Muscle layer of duodenum (tissue), 2 donors: ENCODE data around the gene GRID1.

Experiments
- H3K27ac ChIP-seq: one replicate; pipeline ENCODE4 v1.7.0; 2013; ENCODE audit warnings: mild to moderate bottlenecking, low read length
- H3K27me3 ChIP-seq: one replicate; pipeline ENCODE4 v1.7.0; 2013; ENCODE audit warnings: low read depth, mild to moderate bottlenecking, control low read depth, low read length
- H3K36me3 ChIP-seq, 2 donors: one replicate each; pipeline ENCODE4 v1.7.0; 2013; ENCODE audit warnings: low read length in 2 of 2, control low read depth in 1 of 2, mild to moderate bottlenecking in 1 of 2; ENCODE audit not compliant: insufficient read depth in 2 of 2, control insufficient read depth in 1 of 2
- H3K4me1 ChIP-seq, 2 donors: one replicate each; pipeline ENCODE4 v1.7.0; 2013; ENCODE audit warnings: low read length in 2 of 2, mild to moderate bottlenecking in 2 of 2, control low read depth in 1 of 2, moderate library complexity in 1 of 2; ENCODE audit not compliant: insufficient read depth in 2 of 2, control insufficient read depth in 1 of 2
- H3K4me3 ChIP-seq, 2 donors: one replicate each; pipeline ENCODE4 v1.7.0; 2013; ENCODE audit warnings: low read length in 2 of 2, low read depth in 1 of 2, mild to moderate bottlenecking in 1 of 2
- H3K9me3 ChIP-seq, 2 donors: one replicate each; pipeline ENCODE4 v1.7.0; 2013; ENCODE audit warnings: low read length in 2 of 2, control low read depth in 1 of 2, mild to moderate bottlenecking in 1 of 2; ENCODE audit not compliant: control insufficient read depth in 1 of 2
- donor health status: healthy.

The GRID1 gene

DNA sequence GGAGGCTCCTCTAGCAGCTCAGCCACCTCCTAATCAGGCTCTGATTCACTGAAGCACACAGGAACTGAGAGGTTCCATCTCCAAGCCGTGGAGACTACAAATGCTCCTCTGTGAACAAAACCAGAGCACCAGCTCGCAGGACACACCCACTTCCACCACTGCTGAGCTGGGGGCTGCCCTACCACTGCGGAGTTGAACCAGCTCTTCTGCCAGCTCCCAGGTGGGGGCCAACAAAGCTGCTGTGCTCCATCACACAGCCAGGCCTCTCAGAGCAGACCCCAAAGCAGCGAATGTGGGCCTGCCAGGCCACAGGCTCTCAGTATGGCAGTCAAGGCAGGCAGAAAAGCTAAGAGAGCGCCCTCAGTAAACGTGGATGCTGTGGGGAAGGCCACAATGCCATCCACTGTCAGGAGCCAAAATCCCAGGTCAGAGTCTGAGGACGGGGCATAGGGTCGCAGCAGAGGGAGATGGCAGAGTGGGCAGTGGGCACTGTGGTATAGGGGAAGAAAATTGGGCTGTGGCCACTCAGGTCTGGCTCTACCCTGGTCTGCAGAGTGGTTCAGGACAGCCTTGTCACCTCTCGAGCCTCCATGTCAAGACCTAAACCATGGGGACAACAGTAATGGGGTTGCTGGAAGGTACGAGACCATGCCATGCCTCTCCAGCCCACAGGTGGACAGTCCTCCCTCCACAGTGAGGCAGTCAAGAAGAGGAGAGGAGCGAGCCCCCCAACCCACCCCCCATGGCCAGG lies 82.1 kb downstream of the GRID1 start:
- Histone ChIP-seq H3K27me3 (no peaks in the 10 kb centered on the region), H3K4me1 (no peaks in the 10 kb centered on the region), H3K36me3 (no peaks in the 10 kb centered on the region), H3K9me3 (peaks cover 0 to 9% of the 10 kb centered on the region in 2 donors), H3K27ac (no peak overlapping the region), H3K4me3 (no peak overlapping the region)

DNA sequence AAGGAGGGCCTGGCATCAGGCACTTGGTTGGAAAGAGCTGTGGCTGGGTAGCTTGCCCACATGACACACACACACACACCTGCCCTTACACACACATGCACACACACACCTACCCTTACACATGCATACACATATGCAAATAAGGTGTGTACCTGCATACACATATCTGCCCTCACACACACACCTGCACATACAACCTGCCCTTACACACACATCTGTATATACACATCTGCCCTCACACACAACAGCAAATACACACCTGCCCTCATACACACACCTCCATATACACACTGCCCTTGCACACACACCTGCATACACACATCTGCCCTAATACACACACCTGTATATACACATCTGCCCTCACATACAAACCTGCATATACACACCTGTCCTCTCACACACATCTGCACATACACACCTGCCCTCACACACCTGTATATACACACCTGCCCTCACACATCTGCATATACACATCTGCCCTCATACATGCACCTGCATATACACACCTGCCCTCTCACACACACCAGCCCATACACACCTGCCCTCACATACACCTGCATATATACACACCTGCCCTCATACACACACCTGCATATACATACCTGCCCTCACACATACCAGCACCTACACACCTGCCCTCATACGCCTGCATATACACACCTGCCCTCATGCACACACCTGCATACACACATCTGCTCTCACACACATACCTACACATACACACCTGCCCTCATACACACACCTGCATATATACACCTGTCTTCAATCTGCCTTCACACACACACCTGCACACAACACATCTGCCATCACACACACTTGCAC lies 82.9 kb downstream of the GRID1 start:
- Histone ChIP-seq H3K27ac (no peak overlapping the region), H3K27me3 (no peaks in the 10 kb centered on the region), H3K4me1 (no peaks in the 10 kb centered on the region), H3K36me3 (no peaks in the 10 kb centered on the region), H3K4me3 (no peak overlapping the region), H3K9me3 (peaks cover 0 to 11% of the 10 kb centered on the region in 2 donors)

DNA sequence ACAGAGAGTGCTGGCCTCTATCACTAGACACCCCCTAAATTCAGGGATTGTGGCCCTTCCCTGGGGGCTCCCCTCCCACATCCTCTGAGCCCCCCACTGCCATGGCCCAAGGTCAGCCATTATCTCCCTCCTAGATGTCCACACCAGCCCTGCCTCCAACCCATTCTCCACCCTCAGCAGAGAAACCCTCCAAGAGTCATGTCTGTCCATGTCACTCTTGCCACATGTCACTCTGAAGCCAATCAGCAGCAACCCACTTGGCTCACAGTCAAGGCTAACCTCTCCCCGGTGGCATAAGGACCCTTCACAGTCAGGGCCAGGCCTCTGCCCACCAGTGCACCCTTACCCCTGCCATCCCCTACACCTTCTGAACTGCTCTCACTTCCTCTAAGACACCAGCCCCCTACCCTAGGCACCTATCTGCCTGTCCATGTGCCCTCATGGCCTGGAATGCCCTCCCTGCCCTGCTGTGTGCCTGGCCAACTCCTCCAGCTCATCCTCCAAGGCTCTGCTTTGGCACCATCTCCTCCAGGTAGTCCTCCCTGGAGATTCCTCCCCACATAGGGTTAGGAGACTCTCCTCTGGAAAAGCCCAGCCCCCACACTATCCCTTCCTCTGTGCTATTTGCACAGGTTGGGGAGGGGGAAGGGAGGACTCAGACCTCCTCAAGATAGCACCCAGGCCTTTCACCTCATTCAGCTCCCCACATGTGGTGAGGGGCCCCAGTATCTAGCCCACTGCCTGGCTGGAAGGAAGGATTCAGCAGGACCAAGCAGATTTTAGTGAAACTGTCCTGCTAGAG lies 83.7 kb downstream of the GRID1 start:
- H3K27ac ChIP-seq, result no peak overlapping the region
- no peak overlapping the region for H3K4me3 ChIP-seq
- H3K27me3 ChIP-seq, result no peaks in the 10 kb centered on the region
- no peaks in the 10 kb centered on the region for H3K4me1 ChIP-seq
- H3K9me3 ChIP-seq, result peaks cover 0 to 11% of the 10 kb centered on the region in 2 donors
- H3K36me3 ChIP-seq, result no peaks in the 10 kb centered on the region

DNA sequence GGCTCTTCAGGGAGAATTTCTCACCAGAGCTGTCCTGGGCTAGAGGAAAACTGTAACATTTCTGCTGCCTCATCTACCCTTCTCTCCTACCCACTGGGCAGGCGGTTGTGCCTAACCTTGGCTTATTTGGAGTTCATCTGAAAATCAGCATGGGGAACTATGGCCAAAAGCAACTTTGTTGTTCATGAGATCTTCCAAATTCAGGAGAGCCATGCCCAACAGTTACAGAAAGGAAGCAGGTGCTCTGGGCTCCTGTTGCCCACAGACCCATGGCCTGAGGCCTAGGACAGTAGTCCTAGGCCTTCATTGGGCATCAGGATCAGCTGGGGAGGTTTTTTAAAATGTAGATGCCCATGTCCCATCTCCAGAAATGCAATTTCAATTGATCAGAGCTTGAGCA lies 85.2 kb downstream of the GRID1 start:
- H3K36me3 ChIP-seq, result no peaks in the 10 kb centered on the region
- H3K27me3 ChIP-seq, result no peaks in the 10 kb centered on the region
- H3K9me3 ChIP-seq, result peaks cover 0 to 11% of the 10 kb centered on the region in 2 donors
- no peak overlapping the region for H3K27ac ChIP-seq
- no peak overlapping the region for H3K4me3 ChIP-seq
- no peaks in the 10 kb centered on the region for H3K4me1 ChIP-seq

DNA sequence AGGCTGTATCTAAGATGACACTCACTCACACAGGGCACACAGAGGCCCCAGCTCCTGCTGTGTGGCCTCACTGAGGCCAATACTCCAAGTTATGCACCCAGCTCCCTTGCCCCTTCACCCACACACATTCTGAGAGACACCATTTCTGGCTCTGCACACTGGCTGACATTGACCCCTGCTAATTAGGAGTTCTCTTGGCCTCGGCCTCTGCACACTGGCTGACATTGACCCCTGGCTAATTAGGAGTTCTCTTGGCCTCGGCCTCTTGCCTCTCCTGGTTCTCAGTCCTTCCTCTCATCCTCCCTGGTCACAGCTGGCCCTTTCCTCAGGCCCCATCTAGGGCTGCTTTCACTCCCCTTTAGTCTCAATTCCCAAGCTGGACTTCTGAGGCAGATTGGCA lies 97.3 kb downstream of the GRID1 start:
- no peak overlapping the region for H3K27ac ChIP-seq
- no peaks in the 10 kb centered on the region for H3K36me3 ChIP-seq
- no peaks in the 10 kb centered on the region for H3K4me1 ChIP-seq
- no peaks in the 10 kb centered on the region for H3K9me3 ChIP-seq
- no peak overlapping the region for H3K4me3 ChIP-seq
- H3K27me3 ChIP-seq, result peaks cover 10% of the 10 kb centered on the region

DNA sequence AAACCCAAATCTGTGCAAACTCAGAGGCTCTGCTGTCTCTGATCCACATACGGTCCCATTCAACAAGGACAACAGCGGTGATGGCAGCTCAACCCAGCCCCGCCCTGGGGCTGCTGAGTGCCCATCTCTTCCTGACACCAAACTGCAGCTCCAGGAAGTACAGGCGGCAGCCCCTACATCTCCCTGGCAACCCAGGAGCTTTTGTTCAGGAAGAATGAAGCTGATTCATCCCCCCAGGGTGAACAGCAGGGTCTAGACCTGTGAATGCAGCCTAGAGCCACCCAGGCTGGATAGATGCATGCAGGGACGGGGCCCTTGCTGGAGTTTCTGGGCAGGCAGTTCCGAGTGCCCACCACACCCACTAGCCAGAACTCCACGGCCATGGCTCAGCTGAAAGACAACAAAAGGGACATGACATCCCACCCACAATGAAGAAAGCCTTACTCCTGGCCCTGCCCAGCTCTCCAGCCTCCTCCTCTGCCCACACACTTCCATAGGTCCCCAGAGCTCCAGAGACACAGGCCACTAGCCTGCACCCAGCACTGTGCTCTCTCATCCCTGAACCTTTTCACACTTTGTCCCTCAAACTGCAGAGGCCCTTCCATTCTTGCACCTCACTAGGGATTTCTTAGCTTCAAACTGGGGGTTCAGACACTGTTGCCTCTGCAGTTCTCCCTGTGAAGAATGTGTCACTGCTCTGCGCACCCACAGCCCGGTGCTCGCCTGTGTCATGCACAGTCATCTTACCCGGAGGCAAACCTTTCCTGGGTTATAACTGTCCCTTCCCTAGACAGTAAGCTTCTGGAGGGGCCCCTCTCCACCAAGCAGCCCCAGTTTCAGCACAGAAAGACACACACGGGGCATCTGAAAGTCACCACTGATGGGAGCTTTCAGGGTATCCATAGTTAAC lies 99.1 kb downstream of the GRID1 start:
- Histone ChIP-seq H3K27me3 (peaks cover 17% of the 10 kb centered on the region), H3K27ac (no peak overlapping the region), H3K4me1 (no peaks in the 10 kb centered on the region), H3K36me3 (no peaks in the 10 kb centered on the region), H3K4me3 (no peak overlapping the region), H3K9me3 (no peaks in the 10 kb centered on the region)

DNA sequence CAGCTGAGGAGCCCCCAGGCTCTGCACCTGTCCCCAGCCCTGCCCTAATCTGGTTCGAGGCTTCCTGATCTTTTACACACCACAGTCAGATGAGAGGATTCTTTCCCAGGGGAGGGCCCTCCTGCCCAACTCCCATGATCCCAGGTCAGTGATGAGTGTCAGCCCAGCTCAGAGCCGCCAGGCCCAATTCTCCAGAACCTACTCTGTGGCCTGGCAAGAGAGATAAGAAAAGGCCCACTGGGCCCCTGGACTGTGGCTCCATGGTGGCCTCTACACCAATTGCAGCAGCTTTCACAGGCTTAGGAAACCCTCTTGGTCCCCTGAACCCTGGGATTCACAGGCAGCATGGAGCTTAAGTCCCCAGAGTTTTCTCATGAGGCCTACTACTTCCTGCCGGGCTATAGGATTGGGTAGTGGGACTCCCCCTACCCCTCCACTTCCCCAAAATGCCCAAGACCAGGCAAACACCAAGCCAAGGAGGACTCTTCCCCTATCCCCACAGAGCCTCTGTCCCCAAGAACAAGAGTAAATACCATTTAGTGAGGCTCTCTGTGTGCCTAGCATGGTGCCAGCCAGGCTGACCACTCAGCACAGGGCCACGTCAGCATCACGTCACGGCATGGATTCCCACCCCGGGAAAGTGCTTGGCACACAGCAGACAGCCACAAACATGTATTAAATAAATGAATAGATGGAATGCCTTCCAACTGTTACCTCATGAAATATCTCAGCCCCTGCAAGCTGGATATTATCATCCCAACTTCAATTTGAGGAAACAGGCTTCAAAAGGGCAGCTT lies 100.0 kb downstream of the GRID1 start:
- H3K4me1 ChIP-seq, result no peaks in the 10 kb centered on the region
- H3K4me3 ChIP-seq, result no peak overlapping the region
- no peaks in the 10 kb centered on the region for H3K9me3 ChIP-seq
- no peaks in the 10 kb centered on the region for H3K36me3 ChIP-seq
- peaks cover 17% of the 10 kb centered on the region for H3K27me3 ChIP-seq
- no peak overlapping the region for H3K27ac ChIP-seq

DNA sequence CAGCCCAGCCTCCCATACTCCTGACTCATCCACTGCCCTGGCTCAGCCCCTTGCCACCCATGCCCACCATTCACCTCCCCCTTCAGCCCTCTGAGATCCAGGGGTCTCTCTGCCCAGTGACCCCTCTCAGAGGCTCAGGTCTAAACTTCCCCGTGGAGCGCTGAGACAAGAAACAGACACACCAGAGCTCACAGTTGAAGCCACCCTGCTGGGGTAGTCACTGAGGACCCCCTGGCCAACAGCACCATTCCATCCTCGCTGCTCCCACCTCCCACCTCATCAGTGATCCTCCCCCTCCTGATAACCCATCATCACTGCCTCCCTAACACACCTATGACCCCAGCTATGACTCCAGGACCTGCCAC lies 100.7 kb downstream of the GRID1 start:
- H3K27ac ChIP-seq, result no peak overlapping the region
- H3K36me3 ChIP-seq, result no peaks in the 10 kb centered on the region
- no peak overlapping the region for H3K4me3 ChIP-seq
- no peaks in the 10 kb centered on the region for H3K9me3 ChIP-seq
- peaks cover 17% of the 10 kb centered on the region for H3K27me3 ChIP-seq
- H3K4me1 ChIP-seq, result no peaks in the 10 kb centered on the region

DNA sequence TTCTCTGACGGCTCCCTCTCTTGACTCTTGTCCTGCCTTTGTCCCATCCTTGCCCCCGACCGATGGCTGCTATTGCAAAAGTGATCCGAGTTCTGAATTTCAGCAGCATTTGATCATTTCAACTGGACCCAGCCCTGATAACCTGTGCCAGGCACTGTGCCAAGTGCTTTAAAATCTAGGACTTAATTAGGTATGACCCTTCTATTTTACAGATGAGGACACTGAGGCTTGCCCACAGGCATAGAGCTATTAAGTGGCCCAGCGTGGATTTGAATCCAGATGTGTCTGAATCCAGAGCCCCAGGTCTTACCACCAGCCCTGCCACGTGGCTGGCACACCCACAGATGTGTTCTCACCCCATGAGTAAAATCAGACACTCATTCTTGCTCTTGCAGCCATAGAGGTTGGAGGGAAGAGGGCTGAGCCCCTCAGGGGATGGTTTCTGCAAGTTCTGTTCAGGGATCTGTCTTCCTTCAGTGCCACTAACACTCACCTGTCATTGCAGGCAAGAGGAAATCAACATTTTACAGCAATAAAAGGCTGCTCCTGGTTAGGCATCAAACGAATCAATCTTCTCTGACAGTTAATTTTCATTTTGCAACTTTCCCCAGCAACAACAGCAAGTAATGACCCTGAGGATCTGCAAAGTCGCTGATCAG lies 101.2 kb downstream of the GRID1 start:
- Histone ChIP-seq H3K36me3 (no peaks in the 10 kb centered on the region), H3K4me1 (no peaks in the 10 kb centered on the region), H3K9me3 (no peaks in the 10 kb centered on the region), H3K4me3 (no peak overlapping the region), H3K27ac (no peak overlapping the region), H3K27me3 (peaks cover 17% of the 10 kb centered on the region)
